HG03064 (cell line): ENCODE data around the gene NEUROD2.

Experiments used
- ATAC-seq: cut with Tn5 transposase; IDR thresholded peaks from one replicate; pipeline ENCODE4 v1.9.1; 2021; ENCODE audit warnings: low read depth; ENCODE audit not compliant: unreplicated experiment

Gene NEUROD2

GRCh38 chr17:39635614-39636176 lies 28.0 kb upstream of the NEUROD2 start:
- no peak for ATAC-seq

- ATAC-seq, result no peak
Observed at GRCh38 chr17:39634384-39634871, 26.7 kb upstream of the NEUROD2 start.

GRCh38 chr17:39633570-39634183 lies 26.0 kb upstream of the NEUROD2 start:
- no peak for ATAC-seq

- ATAC-seq, result no peak
Observed at GRCh38 chr17:39632153-39632941, 24.6 kb upstream of the NEUROD2 start.

- no peak for ATAC-seq
Observed at GRCh38 chr17:39631403-39631802, 23.7 kb upstream of the NEUROD2 start.

- no peak for ATAC-seq
Observed at GRCh38 chr17:39629898-39630297, 22.2 kb upstream of the NEUROD2 start.

GRCh38 chr17:39629494-39629880 lies 21.8 kb upstream of the NEUROD2 start:
- no peak for ATAC-seq

- ATAC-seq, result no peak
Observed at GRCh38 chr17:39628655-39629493, 21.2 kb upstream of the NEUROD2 start.

GRCh38 chr17:39627712-39628516 lies 20.2 kb upstream of the NEUROD2 start:
- ATAC-seq, result no peak

GRCh38 chr17:39627047-39627711 lies 19.5 kb upstream of the NEUROD2 start:
- no peak for ATAC-seq

GRCh38 chr17:39626171-39627046 lies 18.7 kb upstream of the NEUROD2 start, which contains the start of gene PPP1R1B:
Gene PPP1R1B, plus strand, starts transcription at chr17:39626952. Its CDS starts 441 bp downstream, at chr17:39627393.
- ATAC-seq, result no peak

GRCh38 chr17:39625198-39625785 lies 17.6 kb upstream of the NEUROD2 start:
- no peak for ATAC-seq

GRCh38 chr17:39624313-39624712 lies 16.6 kb upstream of the NEUROD2 start:
- no peak for ATAC-seq

- ATAC-seq, result no peak
Observed at GRCh38 chr17:39623356-39623950, 15.7 kb upstream of the NEUROD2 start.

- no peak for ATAC-seq
Observed at GRCh38 chr17:39622380-39623006, 14.8 kb upstream of the NEUROD2 start.

- ATAC-seq, result no peak
Observed at GRCh38 chr17:39621523-39622379, 14.0 kb upstream of the NEUROD2 start.
